Adrenal gland (tissue), 12 donors: ENCODE data around the gene FRS2. TPM values are rescaled to one million over a fixed set of nuclear protein-coding genes. Genes with fewer than 3 reads are reported as not detected.

Experiments
- DNase-seq, 7 donors: peaks; one replicate each; pipeline ENCODE4 v3.0.0-alpha.2; 2019 to 2020
- H3K27ac ChIP-seq, 5 donors: fragments of 200-600 bp; sonication (generic) in 4 of 5; 1 replicate in 3 of 5; 2 replicates in 2 of 5; pipeline versions ENCODE4 v1.5.1 to v1.8.0; 2016 to 2020; ENCODE audit warnings: mild to moderate bottlenecking in 1 of 5
- H3K27me3 ChIP-seq: fragments of 200-600 bp; 2 replicates; pipeline ENCODE4 v1.8.0; 2021
- H3K36me3 ChIP-seq, 2 donors: fragments of 200-600 bp; replicated peaks in 1 of 2; 1 replicate in 1 of 2; 2 replicates in 1 of 2; pipeline versions ENCODE4 v1.5.1 to v1.8.0; 2018 to 2022
- H3K4me1 ChIP-seq, 2 donors: fragments of 200-600 bp; replicated peaks in 1 of 2; 1 replicate in 1 of 2; 2 replicates in 1 of 2; pipeline versions ENCODE4 v1.5.1 to v1.8.0; 2018 to 2021
- H3K4me3 ChIP-seq, 4 donors: fragments of 200-600 bp; sonication (generic) in 3 of 4; one replicate each; pipeline ENCODE4 v1.5.1; 2016 to 2018
- H3K9me3 ChIP-seq, 3 donors: fragments of 200-600 bp; sonication (generic) in 1 of 3; replicated peaks in 1 of 3; 1 replicate in 2 of 3; 2 replicates in 1 of 3; pipeline versions ENCODE4 v1.5.1 to v1.8.0; 2016 to 2021
- POLR2A ChIP-seq, 2 donors: fragments of 450-650 bp; IDR thresholded peaks; one replicate each; pipeline ENCODE4 v1.6.1; 2017; ENCODE audit warnings: antibody characterized with exemption in 2 of 2, mild to moderate bottlenecking in 2 of 2, moderate library complexity in 1 of 2
- WGBS, 4 donors: extraction: QIAGEN DNeasy Blood & Tissue Kit in 2 of 4; methylation state at CpG; one replicate each; pipeline versions ENCODE4 v1.1.5 to v1.1.7; 2013 to 2017; 5-methylcytosine and 5-hydroxymethylcytosine counted together
- intact Hi-C, 2 donors: fragments of 100-400 bp; cut with DNase I; formaldehyde crosslinking; loops; one replicate each; pipeline versions ENCODE4 v1.14.1 to v1.15.0; 2022 to 2023
- polyA plus RNA-seq, 3 donors: library from polyadenylated mRNA; stranded (reverse); fragments of 200-250 nt in 2 of 3; fragments of 350-450 nt in 1 of 3; fragmentation: Illumina TruSeq in 1 of 3; extraction: RNeasy Lipid Tissue Mini Kit (QIAGEN cat#74804) in 1 of 3; gene quantifications; one replicate each; pipeline ENCODE4 v1.2.3, GENCODE V29; 2013 to 2014
- total RNA-seq, 9 donors: library from RNA; depleted of rRNA in 4 of 9; stranded (reverse); fragments of >200 nt in 4 of 9; fragments of 120-200 nt in 1 of 9; fragmentation: NEBNext Ultra II Directional in 1 of 9; extraction: Animal tissue kit (Norgen Biotek cat#: 25700) in 1 of 9; gene quantifications; one replicate each; pipeline versions ENCODE4 v1.1.0 to v1.2.4, GENCODE V29; 2013 to 2023
- TF ChIP-seq, protein P1 (sequence below), 6 experiments: fragments of 450-650 bp in 4 of 6; fragments of 200-600 bp in 2 of 6; sonication (generic) in 1 of 6; IDR thresholded peaks; 1 replicate in 5 of 6; 2 replicates in 1 of 6; pipeline versions ENCODE4 v1.5.1 to v1.8.0; 2016 to 2021; ENCODE audit warnings: antibody characterized with exemption in 6 of 6, mild to moderate bottlenecking in 2 of 6, moderate library complexity in 1 of 6
- donor health status: healthy with polysubstance abuse.
- donor health status: Bipolar disorder and iron deficiency.
- donor health status: DM: yes; HTN: yes; CAD: no.
- donor health status: DM: no; HTN: no; CAD: no.
- donor health status: DM: no; HTN: no; CAD: no.
- donor health status: DM: yes; HTN: yes; CAD: no.

The FRS2 gene
- total and polyA plus RNA-seq, 12 donors = 4.8 to 86.1 (median 45.1) TPM

GRCh38 chr12:69514111-69514510 lies 43.9 kb downstream of the FRS2 start:
- WGBS, 4 donors = 77 to 94% (median 87%) methylated on average over 2 of the region's 2 CpGs
- Histone ChIP-seq H3K36me3 (no peaks in the 10 kb centered on the region), H3K9me3 (no peaks in the 10 kb centered on the region), H3K4me3 (no peak overlapping the region), H3K4me1 (peaks cover 32 to 72% of the 10 kb centered on the region in 2 donors), H3K27ac (no peak overlapping the region), H3K27me3 (no peaks in the 10 kb centered on the region)
- DNase-seq = no peak
- intact Hi-C loops = no loop called here
- no peak for TF ChIP-seq POLR2A (IDR thresholded peaks at IDR 0.05)
- TF ChIP-seq, protein P1, sequence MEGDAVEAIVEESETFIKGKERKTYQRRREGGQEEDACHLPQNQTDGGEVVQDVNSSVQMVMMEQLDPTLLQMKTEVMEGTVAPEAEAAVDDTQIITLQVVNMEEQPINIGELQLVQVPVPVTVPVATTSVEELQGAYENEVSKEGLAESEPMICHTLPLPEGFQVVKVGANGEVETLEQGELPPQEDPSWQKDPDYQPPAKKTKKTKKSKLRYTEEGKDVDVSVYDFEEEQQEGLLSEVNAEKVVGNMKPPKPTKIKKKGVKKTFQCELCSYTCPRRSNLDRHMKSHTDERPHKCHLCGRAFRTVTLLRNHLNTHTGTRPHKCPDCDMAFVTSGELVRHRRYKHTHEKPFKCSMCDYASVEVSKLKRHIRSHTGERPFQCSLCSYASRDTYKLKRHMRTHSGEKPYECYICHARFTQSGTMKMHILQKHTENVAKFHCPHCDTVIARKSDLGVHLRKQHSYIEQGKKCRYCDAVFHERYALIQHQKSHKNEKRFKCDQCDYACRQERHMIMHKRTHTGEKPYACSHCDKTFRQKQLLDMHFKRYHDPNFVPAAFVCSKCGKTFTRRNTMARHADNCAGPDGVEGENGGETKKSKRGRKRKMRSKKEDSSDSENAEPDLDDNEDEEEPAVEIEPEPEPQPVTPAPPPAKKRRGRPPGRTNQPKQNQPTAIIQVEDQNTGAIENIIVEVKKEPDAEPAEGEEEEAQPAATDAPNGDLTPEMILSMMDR (IDR thresholded peaks at IDR 0.05) = no peak

GRCh38 chr12:69514845-69515244 lies 44.7 kb downstream of the FRS2 start:
- TF ChIP-seq POLR2A (IDR thresholded peaks at IDR 0.05) = no peak
- TF ChIP-seq, protein P1 (IDR thresholded peaks at IDR 0.05) = no peak
- intact Hi-C loops = no loop called here
- Histone ChIP-seq H3K27me3 (no peaks in the 10 kb centered on the region), H3K27ac (no peak overlapping the region), H3K36me3 (no peaks in the 10 kb centered on the region), H3K4me3 (no peak overlapping the region), H3K9me3 (no peaks in the 10 kb centered on the region), H3K4me1 (peaks cover 28 to 65% of the 10 kb centered on the region in 2 donors)
- DNase-seq = no peak

GRCh38 chr12:69515394-69515930 lies 45.3 kb downstream of the FRS2 start:
- Histone ChIP-seq H3K4me1 (peaks cover 22 to 59% of the 10 kb centered on the region in 2 donors), H3K27ac (no peak overlapping the region), H3K36me3 (no peaks in the 10 kb centered on the region), H3K9me3 (no peaks in the 10 kb centered on the region), H3K4me3 (no peak overlapping the region), H3K27me3 (no peaks in the 10 kb centered on the region)
- DNase-seq = no peak
- intact Hi-C loops = no loop called here
- TF ChIP-seq, protein P1 (IDR thresholded peaks at IDR 0.05) = no peak
- 48 to 66% (median 54%) methylated on average over 5 of the region's 5 CpGs for WGBS, 4 donors

DNA sequence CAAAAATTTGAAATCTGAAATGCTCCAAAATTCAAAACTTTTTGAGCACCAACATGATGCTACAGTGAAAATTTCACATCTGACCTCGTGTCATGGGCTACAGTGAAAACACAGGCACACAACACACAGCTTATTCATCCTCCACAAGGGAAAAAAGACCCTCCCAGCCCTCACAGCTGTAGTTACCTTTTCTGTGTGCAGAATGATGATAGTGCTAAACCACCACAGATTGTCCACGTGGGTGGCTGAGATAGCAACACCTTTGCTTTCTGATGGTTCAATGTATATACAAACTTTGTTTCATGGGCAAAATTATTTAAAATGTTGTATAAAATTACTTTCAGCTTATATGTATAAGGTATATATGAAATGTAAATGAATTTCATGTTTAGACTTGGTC lies 46.8 kb downstream of the FRS2 start:
- H3K27me3 ChIP-seq = no peaks in the 10 kb centered on the region
- H3K9me3 ChIP-seq = no peaks in the 10 kb centered on the region
- intact Hi-C loops = no loop called here
- H3K4me3 ChIP-seq = no peak overlapping the region
- H3K4me1 ChIP-seq = peaks cover 14 to 44% of the 10 kb centered on the region in 2 donors
- TF ChIP-seq, protein P1 (IDR thresholded peaks at IDR 0.05) = no peak
- no peak for TF ChIP-seq POLR2A (IDR thresholded peaks at IDR 0.05)
- no peaks in the 10 kb centered on the region for H3K36me3 ChIP-seq
- no peak for DNase-seq
- H3K27ac ChIP-seq = no peak overlapping the region
- WGBS, 4 donors = 78 to 91% (median 85%) methylated on average over 2 of the region's 2 CpGs
